Thyroid gland (tissue), 4 donors: Measurements from ENCODE around the gene ITIH5.

ENCODE experiments used
- POLR2A ChIP-seq, 2 donors: fragments of 450-650 bp; IDR thresholded peaks; one replicate each; pipeline ENCODE4 v1.6.1; 2017; ENCODE audit warnings: antibody characterized with exemption in 2 of 2, mild to moderate bottlenecking in 2 of 2, moderate library complexity in 1 of 2
- TF ChIP-seq, protein P1 (sequence below), 6 experiments: fragments of 200-600 bp in 3 of 6; fragments of 450-650 bp in 3 of 6; sonication (generic) in 3 of 6; IDR thresholded peaks; one replicate each; pipeline ENCODE4 v1.5.1; 2016 to 2019; ENCODE audit warnings: antibody characterized with exemption in 6 of 6, mild to moderate bottlenecking in 2 of 6, inconsistent platforms in 1 of 6, moderate library complexity in 1 of 6

- TF ChIP-seq, protein P1, sequence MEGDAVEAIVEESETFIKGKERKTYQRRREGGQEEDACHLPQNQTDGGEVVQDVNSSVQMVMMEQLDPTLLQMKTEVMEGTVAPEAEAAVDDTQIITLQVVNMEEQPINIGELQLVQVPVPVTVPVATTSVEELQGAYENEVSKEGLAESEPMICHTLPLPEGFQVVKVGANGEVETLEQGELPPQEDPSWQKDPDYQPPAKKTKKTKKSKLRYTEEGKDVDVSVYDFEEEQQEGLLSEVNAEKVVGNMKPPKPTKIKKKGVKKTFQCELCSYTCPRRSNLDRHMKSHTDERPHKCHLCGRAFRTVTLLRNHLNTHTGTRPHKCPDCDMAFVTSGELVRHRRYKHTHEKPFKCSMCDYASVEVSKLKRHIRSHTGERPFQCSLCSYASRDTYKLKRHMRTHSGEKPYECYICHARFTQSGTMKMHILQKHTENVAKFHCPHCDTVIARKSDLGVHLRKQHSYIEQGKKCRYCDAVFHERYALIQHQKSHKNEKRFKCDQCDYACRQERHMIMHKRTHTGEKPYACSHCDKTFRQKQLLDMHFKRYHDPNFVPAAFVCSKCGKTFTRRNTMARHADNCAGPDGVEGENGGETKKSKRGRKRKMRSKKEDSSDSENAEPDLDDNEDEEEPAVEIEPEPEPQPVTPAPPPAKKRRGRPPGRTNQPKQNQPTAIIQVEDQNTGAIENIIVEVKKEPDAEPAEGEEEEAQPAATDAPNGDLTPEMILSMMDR (IDR thresholded peaks at IDR 0.05) = no peak
- TF ChIP-seq POLR2A (IDR thresholded peaks at IDR 0.05) = no peak
Observed at GRCh38 chr10:7707858-7708622, 41.3 kb upstream of the ITIH5 start.
